ENCODE results near the gene ABCG4.

Gene ABCG4

GRCh38 chr11:119205080-119205479, 56.2 kb downstream of the ABCG4 start:
- peak in 4 of 56 donors; percentile 5 to 25 (median 10) for DNase-seq

- peak; percentile 33 to 96 (median 88) for DNase-seq
Observed at GRCh38 chr11:119205574-119206510, 57.0 kb downstream of the ABCG4 start, which contains the start of gene CBL. TSS of gene CBL (plus strand) at chr11:119206339. CDS start at chr11:119206418, 79 bp downstream.

- peak in 21 of 56 donors; percentile 13 to 74 (median 41) for DNase-seq
Observed at GRCh38 chr11:119206511-119207414, 57.9 kb downstream of the ABCG4 start.

- no peak for DNase-seq
Observed at GRCh38 chr11:119207415-119207960, 58.6 kb downstream of the ABCG4 start.

GRCh38 chr11:119209186-119209585, 60.3 kb downstream of the ABCG4 start:
- DNase-seq = no peak

- DNase-seq = no peak
Observed at GRCh38 chr11:119210050-119210449, 61.2 kb downstream of the ABCG4 start.

Measured in amygdala (tissue), 56 donors.